ENCODE results near the gene PIGV.
"Not testable (repeated sequence)": the region's sequence is repeated elsewhere in the genome, so short reads cannot be mapped to it uniquely, and the experiment has no call there.

Gene PIGV

GRCh38 chr1:26837665-26838064 lies 49.9 kb downstream of the PIGV start:
- not testable (repeated sequence) for DNase-seq

- peak; percentile 82 for DNase-seq
Observed at GRCh38 chr1:26838474-26839338, 51.0 kb downstream of the PIGV start.

- no peak for DNase-seq
Observed at GRCh38 chr1:26839339-26839722, 51.6 kb downstream of the PIGV start.

- no peak for DNase-seq
Observed at GRCh38 chr1:26839779-26840178, 52.0 kb downstream of the PIGV start.

- no peak for DNase-seq
Observed at GRCh38 chr1:26844424-26845196, 56.9 kb downstream of the PIGV start.

GRCh38 chr1:26847826-26848225 lies 60.1 kb downstream of the PIGV start:
- DNase-seq: not testable (repeated sequence)

Data from CD4-positive, alpha-beta T cell treated with Interleukin-10 for 1 hour (primary cell).